Osteocyte (in vitro differentiated cells): ENCODE results near the gene POU6F2. TPM values are rescaled to one million over a fixed set of nuclear protein-coding genes. Genes with fewer than 3 reads are reported as not detected.

ENCODE experiments used
- DNase-seq: peaks from one replicate; pipeline ENCODE4 v3.0.0; 2021; ENCODE audit warnings: mixed read lengths; ENCODE audit not compliant: unreplicated experiment; ENCODE audit errors: extremely low spot score
- H3K27ac Mint-ChIP-seq: one replicate; pipeline ENCODE4 v1.8.0; 2021; ENCODE audit warnings: mild to moderate bottlenecking, mixed read lengths; ENCODE audit not compliant: unreplicated experiment
- H3K27me3 Mint-ChIP-seq: one replicate; pipeline ENCODE4 v1.8.0; 2021; ENCODE audit warnings: mixed read lengths; ENCODE audit not compliant: unreplicated experiment
- H3K36me3 Mint-ChIP-seq: one replicate; pipeline ENCODE4 v1.8.0; 2021; ENCODE audit warnings: mixed read lengths; ENCODE audit not compliant: unreplicated experiment
- H3K4me1 Mint-ChIP-seq: one replicate; pipeline ENCODE4 v1.8.0; 2021; ENCODE audit warnings: mixed read lengths; ENCODE audit not compliant: unreplicated experiment
- H3K4me3 Mint-ChIP-seq: one replicate; pipeline ENCODE4 v1.8.0; 2021; ENCODE audit warnings: mild to moderate bottlenecking, moderate library complexity, mixed read lengths; ENCODE audit not compliant: unreplicated experiment
- H3K9me3 Mint-ChIP-seq: one replicate; pipeline ENCODE4 v1.8.0; 2021; ENCODE audit warnings: mixed read lengths; ENCODE audit not compliant: unreplicated experiment
- CTCF ChIP-seq: fragments of 200-600 bp; sonication (generic); IDR thresholded peaks from 2 replicates; pipeline ENCODE4 v1.5.0; 2021; ENCODE audit warnings: antibody characterized with exemption, mild to moderate bottlenecking, moderate library complexity
- total RNA-seq: library from RNA; stranded (reverse); gene quantifications from 2 replicates; pipeline ENCODE4 v1.2.1, GENCODE V29; 2021

The POU6F2 gene
- total RNA-seq, 1 donor from 2014 or later, result 0.78 TPM

- Mint-ChIP-seq H3K4me3 (no peak overlapping the region), H3K27ac (no peak overlapping the region), H3K27me3 (peaks cover 4% of the 10 kb centered on the region), H3K4me1 (no peaks in the 10 kb centered on the region), H3K36me3 (no peaks in the 10 kb centered on the region), H3K9me3 (peaks cover 4% of the 10 kb centered on the region)
- DNase-seq, result no peak
- TF ChIP-seq CTCF, result no peak
Measured at GRCh38 chr7:39367451-39367850, 389.7 kb downstream of the POU6F2 start.

GRCh38 chr7:39367943-39368342 is 390.2 kb downstream of the POU6F2 start:
- Mint-ChIP-seq H3K4me1 (no peaks in the 10 kb centered on the region), H3K9me3 (peaks cover 4% of the 10 kb centered on the region), H3K4me3 (no peak overlapping the region), H3K27me3 (peaks cover 4% of the 10 kb centered on the region), H3K27ac (no peak overlapping the region), H3K36me3 (no peaks in the 10 kb centered on the region)
- no peak for TF ChIP-seq CTCF
- DNase-seq, result no peak

- no peaks in the 10 kb centered on the region for H3K36me3 Mint-ChIP-seq
- H3K4me3 Mint-ChIP-seq, result no peak overlapping the region
- H3K4me1 Mint-ChIP-seq, result peaks cover 8% of the 10 kb centered on the region
- peaks cover 7% of the 10 kb centered on the region for H3K27me3 Mint-ChIP-seq
- no peak overlapping the region for H3K27ac Mint-ChIP-seq
- TF ChIP-seq CTCF, result no peak
- DNase-seq, result no peak
- H3K9me3 Mint-ChIP-seq, result peaks cover 4% of the 10 kb centered on the region
Measured at GRCh38 chr7:39372383-39372782, 394.7 kb downstream of the POU6F2 start.

GRCh38 chr7:39374436-39375040 is 396.8 kb downstream of the POU6F2 start:
- H3K27me3 Mint-ChIP-seq, result peaks cover 7% of the 10 kb centered on the region
- TF ChIP-seq CTCF, result no peak
- H3K4me1 Mint-ChIP-seq, result peaks cover 11% of the 10 kb centered on the region
- peaks cover 4% of the 10 kb centered on the region for H3K9me3 Mint-ChIP-seq
- no peak overlapping the region for H3K4me3 Mint-ChIP-seq
- no peak for DNase-seq
- H3K27ac Mint-ChIP-seq, result no peak overlapping the region
- H3K36me3 Mint-ChIP-seq, result no peaks in the 10 kb centered on the region

GRCh38 chr7:39375047-39375873 is 397.6 kb downstream of the POU6F2 start:
- H3K27ac Mint-ChIP-seq, result no peak overlapping the region
- H3K4me1 Mint-ChIP-seq, result peaks cover 16% of the 10 kb centered on the region
- peaks cover 7% of the 10 kb centered on the region for H3K27me3 Mint-ChIP-seq
- no peak for DNase-seq
- no peak overlapping the region for H3K4me3 Mint-ChIP-seq
- peaks cover under 1% of the 10 kb centered on the region for H3K9me3 Mint-ChIP-seq
- TF ChIP-seq CTCF, result no peak
- no peaks in the 10 kb centered on the region for H3K36me3 Mint-ChIP-seq
